Calu3 (cell line): ENCODE measurements around the gene RNASE4. TPM values are rescaled to one million over a fixed set of nuclear protein-coding genes. Genes with fewer than 3 reads are reported as not detected.

ENCODE experiments used
- BruUV-seq: library from RNA; stranded (reverse); fragments of 400-500 nt; replicated peaks from 2 replicates; lab custom pipeline; 2021; lab: Mats Ljungman, UMichigan
- CTCF ChIA-PET: fragments of 300-600 bp; sonication (Branson Sonifier 250); formaldehyde crosslinking; loops from one replicate; lab custom pipeline; 2022; ENCODE audit warnings: antibody characterized with exemption; lab: Charles Lee
- DNase-seq: peaks from one replicate; pipeline ENCODE4 v3.0.0; 2022
- H3K27ac Mint-ChIP-seq: one replicate; pipeline ENCODE4 v1.8.0; 2022; ENCODE audit warnings: mixed read lengths; ENCODE audit not compliant: unreplicated experiment
- H3K27me3 Mint-ChIP-seq: one replicate; pipeline ENCODE4 v1.8.0; 2022; ENCODE audit warnings: mixed read lengths; ENCODE audit not compliant: unreplicated experiment
- H3K36me3 Mint-ChIP-seq: one replicate; pipeline ENCODE4 v1.8.0; 2022; ENCODE audit warnings: mild to moderate bottlenecking, moderate library complexity, mixed read lengths; ENCODE audit not compliant: insufficient read depth, unreplicated experiment
- H3K4me1 Mint-ChIP-seq: one replicate; pipeline ENCODE4 v1.8.0; 2022; ENCODE audit warnings: mild to moderate bottlenecking, low read depth, mixed read lengths; ENCODE audit not compliant: unreplicated experiment
- H3K4me3 Mint-ChIP-seq: one replicate; pipeline ENCODE4 v1.8.0; 2022; ENCODE audit warnings: mild to moderate bottlenecking, low read depth, moderate library complexity, mixed read lengths; ENCODE audit not compliant: unreplicated experiment
- H3K9me3 Mint-ChIP-seq: one replicate; pipeline ENCODE4 v1.8.0; 2022; ENCODE audit warnings: low read depth, mixed read lengths; ENCODE audit not compliant: unreplicated experiment
- intact Hi-C: fragments of 100-400 bp; cut with micrococcal nuclease; formaldehyde crosslinking; loops from one replicate; pipeline ENCODE4 v1.10.0; 2022; ENCODE audit not compliant: unreplicated experiment
- total RNA-seq: library from RNA; stranded (reverse); gene quantifications from 2 replicates; pipeline ENCODE4 v1.2.3, GENCODE V29; 2022
- TF ChIP-seq, protein P1 (sequence below): fragments of 200-600 bp; IDR thresholded peaks from one replicate; pipeline ENCODE4 v1.8.0; 2022; ENCODE audit warnings: antibody characterized with exemption; ENCODE audit not compliant: unreplicated experiment

RNASE4 gene
- total RNA-seq, 1 experiment from 2014 or later, result 5.3 TPM

DNA sequence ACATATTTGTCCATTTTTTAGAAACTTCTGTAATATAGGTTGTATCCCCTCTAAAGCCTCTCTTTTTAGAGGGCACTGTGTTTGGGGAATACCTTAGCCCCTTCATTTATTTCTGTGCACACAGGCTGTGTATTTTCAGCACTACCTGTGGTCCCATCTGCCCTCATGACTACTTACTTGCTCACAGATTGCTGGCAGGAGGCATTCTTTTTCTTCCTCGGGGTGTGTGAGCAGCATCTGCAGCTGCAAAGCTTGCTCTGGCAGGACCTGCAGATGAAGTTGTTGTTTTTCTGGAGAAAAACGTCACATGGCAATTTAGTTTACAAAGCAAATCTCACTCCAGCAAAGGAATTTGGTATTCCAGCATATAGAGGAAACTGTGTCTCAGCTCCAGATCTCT, 28.5 kb downstream of the RNASE4 start:
- intact Hi-C loops, result no loop called here
- Mint-ChIP-seq H3K9me3 (peaks cover 7% of the 10 kb centered on the region), H3K4me1 (peaks cover 48% of the 10 kb centered on the region), H3K27ac (no peak overlapping the region), H3K36me3 (no peaks in the 10 kb centered on the region), H3K4me3 (no peak overlapping the region), H3K27me3 (no peaks in the 10 kb centered on the region)
- CTCF ChIA-PET, result no interaction called here
- TF ChIP-seq, protein P1, sequence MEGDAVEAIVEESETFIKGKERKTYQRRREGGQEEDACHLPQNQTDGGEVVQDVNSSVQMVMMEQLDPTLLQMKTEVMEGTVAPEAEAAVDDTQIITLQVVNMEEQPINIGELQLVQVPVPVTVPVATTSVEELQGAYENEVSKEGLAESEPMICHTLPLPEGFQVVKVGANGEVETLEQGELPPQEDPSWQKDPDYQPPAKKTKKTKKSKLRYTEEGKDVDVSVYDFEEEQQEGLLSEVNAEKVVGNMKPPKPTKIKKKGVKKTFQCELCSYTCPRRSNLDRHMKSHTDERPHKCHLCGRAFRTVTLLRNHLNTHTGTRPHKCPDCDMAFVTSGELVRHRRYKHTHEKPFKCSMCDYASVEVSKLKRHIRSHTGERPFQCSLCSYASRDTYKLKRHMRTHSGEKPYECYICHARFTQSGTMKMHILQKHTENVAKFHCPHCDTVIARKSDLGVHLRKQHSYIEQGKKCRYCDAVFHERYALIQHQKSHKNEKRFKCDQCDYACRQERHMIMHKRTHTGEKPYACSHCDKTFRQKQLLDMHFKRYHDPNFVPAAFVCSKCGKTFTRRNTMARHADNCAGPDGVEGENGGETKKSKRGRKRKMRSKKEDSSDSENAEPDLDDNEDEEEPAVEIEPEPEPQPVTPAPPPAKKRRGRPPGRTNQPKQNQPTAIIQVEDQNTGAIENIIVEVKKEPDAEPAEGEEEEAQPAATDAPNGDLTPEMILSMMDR, result no peak
- no peak for DNase-seq
- no TSS peak for BruUV-seq

DNA sequence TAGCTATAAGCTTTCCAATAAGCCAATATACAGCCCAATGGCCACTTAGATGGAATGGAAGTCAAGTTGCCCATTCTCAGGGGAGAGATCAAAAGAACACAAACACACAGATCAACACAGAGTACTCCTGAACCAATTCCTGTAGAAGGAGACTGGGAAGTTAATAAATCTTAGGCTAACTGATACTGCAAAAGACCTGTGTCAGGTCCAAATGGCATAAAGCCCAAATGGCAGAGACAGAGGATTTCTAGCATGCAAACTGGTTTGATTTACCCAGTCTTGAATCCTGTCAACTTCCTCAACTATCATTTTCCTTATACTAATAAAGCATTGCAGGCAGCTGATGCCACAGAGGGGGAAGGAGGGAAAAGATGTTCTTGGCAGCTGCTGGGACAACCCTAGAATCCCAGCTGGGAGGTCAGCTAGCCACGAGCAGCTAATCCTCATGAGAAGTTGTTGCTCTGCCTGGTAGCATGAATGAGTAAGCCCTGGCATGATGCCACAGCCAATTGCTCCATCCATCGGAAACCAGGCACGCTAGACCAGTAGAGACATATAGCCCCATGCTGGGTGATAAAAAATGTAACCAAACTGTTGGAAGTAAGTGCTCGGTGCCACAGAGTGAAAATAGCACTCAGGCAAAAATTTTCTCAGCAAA, 30.4 kb downstream of the RNASE4 start:
- peak; percentile 88 for DNase-seq
- BruUV-seq, result no TSS peak
- intact Hi-C loops, result no loop called here

DNA sequence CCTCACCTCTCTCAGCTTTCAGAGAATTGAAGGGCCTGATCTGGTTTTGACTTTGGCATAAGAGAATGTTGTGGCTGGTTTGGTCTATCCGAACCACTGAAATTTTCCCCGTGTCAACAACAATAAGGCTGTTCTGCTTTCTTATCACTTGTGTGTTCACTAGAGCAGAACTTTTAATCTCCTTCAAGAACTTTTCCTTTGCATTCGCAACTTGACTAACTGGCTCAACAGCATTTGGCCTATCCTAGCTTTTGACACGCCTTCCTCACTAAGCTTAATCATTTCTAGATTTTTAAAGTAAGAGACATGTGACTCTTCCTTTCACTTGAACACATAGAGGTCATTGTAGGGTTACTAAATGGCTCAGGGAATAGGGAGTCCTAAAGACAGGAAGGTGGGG, 35.4 kb downstream of the RNASE4 start:
- intact Hi-C loops, result loop anchor here (5.0 kb wide), 1 partner anchor 43 kb away; no protein-coding TSS in a partner anchor
- no TSS peak for BruUV-seq
- TF ChIP-seq, protein P1, result no peak
- peaks cover 7% of the 10 kb centered on the region for H3K9me3 Mint-ChIP-seq
- H3K27me3 Mint-ChIP-seq, result no peaks in the 10 kb centered on the region
- peak overlapping the region; percentile 99 for H3K27ac Mint-ChIP-seq
- H3K4me3 Mint-ChIP-seq, result peak overlapping the region; percentile 56
- H3K4me1 Mint-ChIP-seq, result peaks cover 71% of the 10 kb centered on the region
- DNase-seq, result peak; percentile 78
- peaks cover 18% of the 10 kb centered on the region for H3K36me3 Mint-ChIP-seq
- CTCF ChIA-PET, result interaction anchor here (0.7 to 1.2 kb wide), 5 partner anchors 9 to 45 kb away, joined by 3 to 4 read pairs (median 3); no protein-coding TSS in a partner anchor

More for the DNA sequence above, 30.4 kb downstream of the RNASE4 start:
- H3K4me3 Mint-ChIP-seq, result peak overlapping the region; percentile 14
- peaks cover 4% of the 10 kb centered on the region for H3K36me3 Mint-ChIP-seq
- H3K27me3 Mint-ChIP-seq, result no peaks in the 10 kb centered on the region
- TF ChIP-seq, protein P1, result no peak
- CTCF ChIA-PET, result interaction anchor here (0.6 to 2.3 kb wide), 2 partner anchors 11 to 88 kb away, joined by 3 to 8 read pairs; partner anchors contain the start of gene RNASE1
- peak overlapping the region; percentile 80 for H3K27ac Mint-ChIP-seq
- peaks cover 67% of the 10 kb centered on the region for H3K4me1 Mint-ChIP-seq
- H3K9me3 Mint-ChIP-seq, result peaks cover 7% of the 10 kb centered on the region

DNA sequence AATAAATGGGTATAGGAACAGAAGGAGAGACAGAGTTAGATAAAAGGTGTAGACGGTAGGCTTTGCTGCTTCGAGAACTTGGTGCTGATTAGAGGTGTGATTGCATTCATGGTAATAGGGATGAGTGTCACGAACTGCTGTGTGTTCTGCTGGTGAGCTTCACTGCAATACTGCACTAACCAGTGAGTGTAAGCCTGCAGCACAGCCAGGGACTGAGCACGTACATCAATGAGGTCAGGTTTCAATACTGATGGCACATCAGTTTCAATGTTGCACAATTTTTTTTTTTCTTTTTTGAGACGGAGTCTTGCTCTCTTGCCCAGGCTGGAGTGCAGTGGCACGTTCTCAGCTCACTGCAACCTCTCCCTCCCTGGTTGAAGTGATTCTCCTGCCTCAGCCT, 36.4 kb downstream of the RNASE4 start:
- intact Hi-C loops, result loop anchor here (5.0 kb wide), 1 partner anchor 42 kb away; no protein-coding TSS in a partner anchor
- CTCF ChIA-PET, result no interaction called here
- TF ChIP-seq, protein P1, result no peak
- H3K9me3 Mint-ChIP-seq, result peaks cover 5% of the 10 kb centered on the region
- H3K4me1 Mint-ChIP-seq, result peaks cover 64% of the 10 kb centered on the region
- peaks cover 18% of the 10 kb centered on the region for H3K36me3 Mint-ChIP-seq
- no peak overlapping the region for H3K4me3 Mint-ChIP-seq
- no peak for DNase-seq
- BruUV-seq, result no TSS peak
- H3K27ac Mint-ChIP-seq, result no peak overlapping the region
- no peaks in the 10 kb centered on the region for H3K27me3 Mint-ChIP-seq
